Endothelial cell of hepatic sinusoid (primary cell): ENCODE measurements around the gene AGFG1.

Experiments used
- in situ Hi-C: cut with HindIII; loops from 2 replicates; pipeline ENCODE4 v1.10.0; 2017; ENCODE audit warnings: low sequenced_read_pairs

AGFG1 gene, protein sequence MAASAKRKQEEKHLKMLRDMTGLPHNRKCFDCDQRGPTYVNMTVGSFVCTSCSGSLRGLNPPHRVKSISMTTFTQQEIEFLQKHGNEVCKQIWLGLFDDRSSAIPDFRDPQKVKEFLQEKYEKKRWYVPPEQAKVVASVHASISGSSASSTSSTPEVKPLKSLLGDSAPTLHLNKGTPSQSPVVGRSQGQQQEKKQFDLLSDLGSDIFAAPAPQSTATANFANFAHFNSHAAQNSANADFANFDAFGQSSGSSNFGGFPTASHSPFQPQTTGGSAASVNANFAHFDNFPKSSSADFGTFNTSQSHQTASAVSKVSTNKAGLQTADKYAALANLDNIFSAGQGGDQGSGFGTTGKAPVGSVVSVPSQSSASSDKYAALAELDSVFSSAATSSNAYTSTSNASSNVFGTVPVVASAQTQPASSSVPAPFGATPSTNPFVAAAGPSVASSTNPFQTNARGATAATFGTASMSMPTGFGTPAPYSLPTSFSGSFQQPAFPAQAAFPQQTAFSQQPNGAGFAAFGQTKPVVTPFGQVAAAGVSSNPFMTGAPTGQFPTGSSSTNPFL

DNA sequence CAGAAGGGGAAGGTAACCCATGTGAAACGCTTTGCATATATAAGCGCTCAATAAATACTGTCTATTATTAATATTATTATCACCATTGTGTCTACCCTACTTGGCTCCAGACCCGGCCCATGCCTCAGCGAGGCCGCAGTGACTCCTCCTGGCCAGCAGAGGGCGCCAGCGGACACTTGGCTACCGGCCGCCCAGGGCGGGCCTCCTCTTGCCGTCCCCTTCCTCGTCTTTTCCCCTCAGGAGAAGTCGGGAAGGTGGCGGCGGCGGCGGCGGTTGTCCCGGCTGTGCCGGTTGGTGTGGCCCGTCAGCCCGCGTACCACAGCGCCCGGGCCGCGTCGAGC, at the start of gene AGFG1:
AGFG1 (plus strand) TSS at position 233 of the 341 bp plus-strand sequence. CDS start 266 bp downstream, outside the sequence.
- in situ Hi-C loops: loop anchor here (10.0 kb wide), 1 partner anchor 93 kb away; no protein-coding TSS in a partner anchor

- in situ Hi-C loops: no loop called here
Measured at GRCh38 chr2:227423656-227424499, 48.1 kb upstream of the AGFG1 start.

DNA sequence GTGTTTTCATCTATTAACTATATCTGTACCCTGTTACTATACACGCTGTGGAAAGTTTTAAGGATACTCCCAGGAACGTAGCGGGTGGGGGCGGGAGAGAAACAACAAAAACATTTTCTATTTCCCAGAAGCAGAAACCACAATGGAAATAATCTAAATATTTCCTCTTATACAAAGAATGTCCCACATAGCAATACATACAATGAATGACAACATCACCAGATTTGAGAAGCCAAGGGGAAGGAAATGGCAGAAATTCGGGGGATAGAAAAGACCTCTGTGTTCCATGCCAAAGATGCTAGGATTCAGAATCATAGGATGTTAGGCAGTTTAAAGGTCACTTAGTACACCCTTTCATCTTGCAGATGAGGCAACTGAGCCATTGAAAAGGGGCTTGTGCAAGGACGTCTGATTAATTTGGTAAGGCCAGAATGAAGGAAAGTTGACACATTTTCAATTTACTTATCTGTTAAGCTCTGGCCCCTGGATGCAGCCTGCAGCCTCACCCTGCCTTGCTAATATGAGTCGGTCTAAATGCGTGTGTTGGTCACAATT, 43.1 kb upstream of the AGFG1 start:
- in situ Hi-C loops: no loop called here

DNA sequence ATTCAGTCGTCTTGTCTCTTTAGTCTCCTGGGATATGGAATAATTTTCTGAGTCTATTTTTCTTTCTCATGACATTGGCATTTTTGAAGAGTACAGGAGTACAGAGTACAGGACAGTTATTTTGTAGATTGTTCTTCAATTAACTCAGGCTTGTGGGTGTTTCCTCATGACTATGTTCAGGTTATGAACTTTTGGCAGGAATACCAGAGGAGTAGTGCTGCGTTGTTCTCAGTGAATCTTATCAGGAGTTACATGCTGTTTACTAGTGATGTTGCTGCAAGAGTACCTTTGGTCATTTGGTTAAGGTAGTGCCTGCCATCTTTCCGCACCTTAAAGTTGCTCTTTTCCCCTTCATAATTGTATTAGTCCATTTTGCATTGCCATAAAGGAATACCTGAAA, 41.3 kb upstream of the AGFG1 start:
- in situ Hi-C loops: loop anchor here (5.0 kb wide), 1 partner anchor 37 kb away; no protein-coding TSS in a partner anchor

- in situ Hi-C loops: loop anchor here (5.0 kb wide), 1 partner anchor 34 kb away; no protein-coding TSS in a partner anchor
Measured at GRCh38 chr2:227433171-227433570, 38.8 kb upstream of the AGFG1 start.

DNA sequence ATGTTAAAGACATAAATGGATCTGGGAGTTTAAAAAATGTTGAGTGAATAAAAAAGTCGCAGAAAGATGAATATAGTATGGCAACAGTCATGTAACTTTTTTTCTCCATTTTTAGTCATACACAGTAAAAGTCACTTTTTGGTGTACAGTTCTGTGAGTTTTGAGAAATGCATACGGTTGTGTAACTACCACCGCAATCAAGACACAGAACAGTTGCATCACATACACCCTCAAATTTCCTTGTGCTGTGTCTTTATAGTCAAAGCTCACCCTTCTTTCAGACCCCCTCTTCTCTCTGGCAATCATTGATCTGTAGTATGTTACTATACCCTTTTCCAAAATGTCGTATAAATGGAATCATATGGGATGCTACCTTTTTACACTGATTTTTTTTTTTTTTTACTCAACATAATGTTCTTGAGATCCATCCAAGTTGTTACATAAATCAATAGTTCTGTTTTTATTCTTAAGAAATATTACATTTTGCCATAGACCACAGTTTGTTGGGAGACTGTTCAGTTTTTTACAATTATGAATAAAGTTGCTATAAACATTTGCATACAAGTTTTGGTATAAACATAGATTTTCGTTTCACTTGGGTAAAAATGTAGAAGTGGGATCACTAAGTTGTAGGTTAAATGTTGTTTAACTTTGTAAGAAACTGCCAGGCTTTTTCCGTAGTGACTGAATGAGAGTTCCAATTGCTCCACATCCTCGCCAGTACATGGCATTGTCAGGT, 35.4 kb upstream of the AGFG1 start:
- in situ Hi-C loops: no loop called here

DNA sequence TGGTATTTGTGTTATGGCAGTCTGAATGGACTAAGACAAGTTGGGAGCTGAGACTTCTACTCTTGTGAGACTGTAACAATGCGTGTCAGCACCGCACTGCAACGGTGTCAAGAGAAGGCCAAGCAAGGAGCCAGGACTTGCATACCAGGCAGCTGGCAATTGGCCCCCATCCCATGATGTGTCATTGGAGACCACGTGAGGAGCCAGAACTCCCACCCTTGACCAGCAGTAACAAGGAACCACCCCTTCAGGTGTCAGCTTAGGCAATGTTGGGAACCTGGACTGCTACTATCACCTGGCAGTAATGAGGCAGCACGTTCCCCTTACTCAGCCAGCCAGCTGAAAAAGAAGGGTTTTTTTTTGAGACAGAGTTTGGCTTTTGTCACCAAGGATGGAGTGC, 32.7 kb upstream of the AGFG1 start:
- in situ Hi-C loops: no loop called here

GRCh38 chr2:227442639-227443038, 29.3 kb upstream of the AGFG1 start:
- in situ Hi-C loops: no loop called here

- in situ Hi-C loops: no loop called here
Measured at GRCh38 chr2:227443889-227444568, 27.9 kb upstream of the AGFG1 start.

- in situ Hi-C loops: no loop called here
Measured at GRCh38 chr2:227447606-227448005, 24.4 kb upstream of the AGFG1 start.

- in situ Hi-C loops: no loop called here
Measured at GRCh38 chr2:227450311-227450841, 21.6 kb upstream of the AGFG1 start.

GRCh38 chr2:227450926-227451654, 20.9 kb upstream of the AGFG1 start:
- in situ Hi-C loops: no loop called here

DNA sequence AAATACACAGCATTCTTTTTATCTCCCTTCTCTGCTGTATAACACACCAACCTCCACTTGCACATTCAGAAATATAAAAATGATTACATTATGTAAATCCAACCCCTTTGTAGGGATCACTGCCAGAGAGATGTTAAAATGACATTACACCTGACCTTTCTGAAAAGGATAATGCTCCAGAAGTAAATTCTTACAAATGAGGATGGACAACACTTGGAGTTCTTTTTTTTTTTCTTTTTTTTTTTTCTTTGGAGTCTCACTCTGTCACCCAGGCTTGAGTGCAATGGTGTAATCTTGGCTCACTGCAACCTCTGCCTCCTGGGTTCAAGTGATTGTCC, 20.3 kb upstream of the AGFG1 start:
- in situ Hi-C loops: no loop called here

GRCh38 chr2:227453810-227454209, 18.1 kb upstream of the AGFG1 start:
- in situ Hi-C loops: no loop called here

- in situ Hi-C loops: no loop called here
Measured at GRCh38 chr2:227454323-227454860, 17.6 kb upstream of the AGFG1 start.

DNA sequence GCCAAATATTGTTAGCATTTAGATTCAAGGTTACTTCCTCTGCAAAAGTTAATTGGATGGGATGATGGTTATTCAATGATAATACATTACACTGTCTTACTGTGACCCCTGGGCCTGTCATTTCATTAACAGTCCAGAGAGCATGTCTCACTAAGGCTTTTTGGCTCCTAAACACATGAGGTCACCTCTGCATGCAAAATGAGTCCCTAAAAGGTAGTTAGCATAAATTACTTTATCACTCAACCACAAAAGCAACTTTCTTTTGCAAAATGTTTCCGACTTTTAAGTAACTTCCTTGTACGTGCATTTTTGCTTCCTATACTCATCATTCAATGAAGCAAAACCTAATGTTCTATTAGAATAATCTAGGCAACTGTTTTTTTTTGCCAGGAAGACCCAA, 16.8 kb upstream of the AGFG1 start:
- in situ Hi-C loops: no loop called here

GRCh38 chr2:227456102-227456501, 15.9 kb upstream of the AGFG1 start:
- in situ Hi-C loops: no loop called here

DNA sequence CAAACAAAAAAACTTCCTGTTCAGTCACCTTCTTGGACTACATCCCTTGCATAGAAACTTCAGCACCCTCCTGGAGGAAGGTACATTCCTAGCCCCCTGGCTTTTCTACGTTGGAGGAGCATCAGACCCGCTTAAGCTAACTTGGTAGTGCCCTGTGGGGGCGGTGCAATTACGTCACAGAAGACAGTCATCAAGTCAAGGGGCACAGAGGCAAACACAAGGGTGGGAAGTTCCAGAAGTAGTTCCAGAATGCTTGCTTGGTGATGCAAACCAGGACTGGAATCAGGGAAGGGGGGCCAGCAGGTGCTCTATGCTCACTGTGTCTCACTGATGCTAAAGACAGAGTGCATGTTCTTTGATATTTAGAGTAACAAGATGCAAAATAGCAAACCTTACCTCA, 15.2 kb upstream of the AGFG1 start:
- in situ Hi-C loops: no loop called here

- in situ Hi-C loops: no loop called here
Measured at GRCh38 chr2:227460070-227460485, 11.9 kb upstream of the AGFG1 start.
